Activated naive CD4-positive, alpha-beta T cell treated with anti-CD3 and anti-CD28 coated beads, Interleukin-2, amount 50 U/mL, for 16 hours (primary cell): ENCODE data around the gene MED27.
"Not testable (repeated sequence)": the region's sequence is repeated elsewhere in the genome, so short reads cannot be mapped to it uniquely, and the experiment has no call there.

Source experiments
- DNase-seq: peaks from one replicate; pipeline ENCODE4 v3.0.0-alpha.2; 2020

MED27 gene

GRCh38 chr9:132074736-132075135 lies 4.9 kb downstream of the MED27 start:
- DNase-seq, result no peak

GRCh38 chr9:132071847-132072507 lies 7.7 kb downstream of the MED27 start:
- no peak for DNase-seq

DNA sequence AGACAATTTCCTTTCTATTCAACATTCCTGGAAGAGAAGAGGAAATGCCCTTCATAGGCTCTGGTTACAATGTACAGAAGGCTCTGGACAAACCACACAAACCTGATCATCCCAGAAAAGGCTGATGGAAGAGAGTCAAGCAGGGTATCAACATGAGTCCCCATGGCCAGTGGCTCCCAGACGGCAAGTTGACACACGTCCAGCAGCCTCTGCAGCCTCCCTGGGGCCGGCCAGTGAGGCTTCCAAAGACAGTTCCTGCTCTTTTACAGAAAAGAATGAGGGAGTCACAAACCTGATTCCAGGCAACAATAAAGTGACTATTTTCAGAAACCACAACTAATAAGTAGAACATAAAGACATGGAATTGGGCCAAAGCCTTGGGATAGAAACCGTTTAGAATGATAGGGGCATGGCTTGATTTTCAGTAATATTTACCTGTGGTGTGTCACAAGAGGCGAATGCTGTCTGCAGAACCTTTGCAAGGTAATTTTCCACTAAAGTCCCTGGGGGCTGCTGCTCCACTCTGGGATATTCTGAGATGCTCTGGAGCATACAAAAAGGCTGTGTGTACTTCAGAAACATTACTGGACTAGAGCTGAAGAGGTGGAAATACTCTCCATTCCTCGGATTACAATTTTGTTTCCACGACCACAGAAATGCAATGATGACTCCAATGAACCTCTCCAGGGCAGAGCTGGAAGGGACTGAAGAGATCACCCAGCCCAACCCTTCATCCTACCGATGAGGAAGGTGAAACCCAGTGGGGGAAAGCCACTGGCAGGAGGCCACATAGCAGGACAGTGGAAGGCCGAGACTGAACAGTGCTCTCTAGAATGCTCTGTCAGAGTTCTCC lies 10.4 kb downstream of the MED27 start:
- DNase-seq, result no peak

DNA sequence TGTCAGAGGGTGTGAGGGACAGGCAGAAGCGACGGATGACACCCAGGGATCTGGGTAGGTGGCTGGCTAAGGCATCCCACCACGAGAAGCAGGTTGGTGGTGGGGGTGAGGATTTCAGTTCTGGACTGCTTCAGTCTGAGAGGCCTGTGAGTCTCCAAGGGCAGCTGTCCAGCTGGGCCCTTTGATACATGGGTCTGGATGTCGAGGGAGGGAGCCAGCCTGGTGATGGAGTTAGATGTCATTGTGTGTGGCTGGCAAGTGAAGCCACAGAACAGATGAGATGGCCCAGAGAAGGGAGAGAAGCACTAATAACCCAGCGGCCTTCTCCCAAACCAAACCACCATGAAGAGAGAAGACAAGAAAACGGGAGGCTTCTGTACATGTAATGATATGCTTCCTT lies 11.1 kb downstream of the MED27 start:
- DNase-seq, result no peak

- no peak for DNase-seq
Observed at GRCh38 chr9:132066511-132066910, 13.2 kb downstream of the MED27 start.

DNA sequence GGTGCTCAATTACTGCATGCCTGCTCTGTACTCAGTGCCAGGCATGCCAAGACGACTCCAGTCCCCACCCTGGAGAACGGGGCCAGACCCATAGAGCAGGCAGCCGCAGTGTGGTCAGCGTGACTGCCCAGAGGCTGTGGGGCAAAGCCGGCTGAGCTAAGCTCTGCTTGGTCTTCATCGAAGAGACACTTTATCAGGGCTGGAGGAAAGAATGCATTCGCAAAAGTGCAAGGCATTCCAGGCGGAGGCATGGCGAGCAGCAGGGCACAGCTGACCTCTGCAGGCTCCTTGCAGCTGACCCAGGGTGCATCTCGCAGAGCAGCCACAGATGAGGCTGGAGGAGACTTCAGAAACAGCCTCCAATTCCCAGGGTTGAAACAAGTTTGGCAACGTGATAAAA lies 13.6 kb downstream of the MED27 start:
- DNase-seq, result no peak

GRCh38 chr9:132063281-132063680 lies 16.4 kb downstream of the MED27 start:
- DNase-seq, result no peak

DNA sequence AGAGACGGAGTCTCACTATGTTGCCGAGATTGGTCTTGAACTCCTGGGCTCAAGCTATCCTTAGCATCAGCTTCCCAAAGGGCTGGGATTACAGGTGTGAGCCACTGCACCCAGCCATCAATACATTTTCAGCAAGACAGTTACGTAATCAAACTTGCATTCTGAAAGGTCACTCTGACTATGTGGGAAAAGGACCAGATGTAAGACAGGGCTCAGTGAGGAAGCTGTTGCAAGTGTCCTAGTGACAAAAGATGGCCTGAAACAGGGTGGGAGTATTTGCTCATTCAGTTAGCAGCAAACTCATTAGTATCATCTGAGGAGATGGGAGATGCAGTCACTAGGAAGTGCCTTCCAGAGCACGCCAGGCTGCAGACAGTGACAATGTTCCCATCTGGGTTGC lies 16.9 kb downstream of the MED27 start:
- no peak for DNase-seq

DNA sequence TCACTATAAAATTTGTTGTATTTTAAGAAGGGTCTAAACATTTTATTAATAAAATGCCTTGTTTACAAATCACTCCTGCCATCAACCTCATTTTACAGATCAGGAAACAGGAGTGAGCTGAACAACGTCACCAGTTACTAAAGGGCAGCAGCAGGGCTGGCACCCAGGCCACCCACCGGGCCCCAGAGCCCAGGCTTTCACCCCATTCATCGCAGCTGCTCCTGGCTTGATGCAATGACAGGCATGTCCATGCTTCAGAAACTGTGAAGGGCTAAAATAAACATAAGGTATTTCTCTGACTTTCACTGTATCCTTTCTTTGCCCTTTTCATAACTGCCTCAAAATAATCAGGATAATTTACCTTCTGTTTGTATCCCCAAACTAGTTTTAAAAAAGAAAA lies 18.1 kb downstream of the MED27 start:
- no peak for DNase-seq

DNA sequence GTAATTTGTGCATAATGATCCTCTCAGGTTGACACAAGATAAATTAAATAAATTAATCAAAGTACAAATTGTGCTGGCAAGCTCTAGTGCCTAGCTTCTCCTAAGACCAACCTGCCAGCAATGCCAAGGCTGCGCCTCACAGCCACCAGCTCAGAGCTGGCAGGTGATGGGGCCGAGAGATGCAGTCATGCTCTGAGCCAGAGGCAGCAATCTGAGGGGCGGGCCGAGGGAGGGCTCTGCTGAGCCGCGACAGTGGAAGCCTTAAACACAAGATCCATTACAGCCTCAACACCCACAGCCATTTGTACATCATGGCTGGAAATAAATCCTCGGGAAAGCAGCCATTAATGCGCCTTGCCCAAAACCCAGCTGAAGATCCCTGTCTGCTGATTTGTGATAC lies 20.3 kb downstream of the MED27 start:
- DNase-seq, result no peak

DNA sequence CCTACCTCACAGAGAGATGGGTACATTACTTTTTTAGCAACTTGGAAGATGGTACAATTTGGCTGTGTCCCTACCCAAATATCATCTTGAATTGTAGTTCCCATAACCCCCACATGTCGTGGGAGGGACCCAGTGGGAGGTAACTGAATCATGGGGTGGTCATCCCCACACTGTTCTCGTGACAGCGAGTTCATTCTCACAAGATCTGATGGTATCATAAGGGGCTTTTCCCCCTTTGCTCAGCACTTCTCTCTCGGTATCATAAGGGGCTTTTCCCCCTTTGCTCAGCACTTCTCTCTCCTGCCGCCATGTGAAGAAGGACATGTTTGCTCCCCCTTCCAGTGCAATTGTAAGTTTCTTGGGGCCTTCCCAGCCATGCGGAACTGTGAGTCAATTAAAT lies 21.4 kb downstream of the MED27 start:
- DNase-seq, result not testable (repeated sequence)

DNA sequence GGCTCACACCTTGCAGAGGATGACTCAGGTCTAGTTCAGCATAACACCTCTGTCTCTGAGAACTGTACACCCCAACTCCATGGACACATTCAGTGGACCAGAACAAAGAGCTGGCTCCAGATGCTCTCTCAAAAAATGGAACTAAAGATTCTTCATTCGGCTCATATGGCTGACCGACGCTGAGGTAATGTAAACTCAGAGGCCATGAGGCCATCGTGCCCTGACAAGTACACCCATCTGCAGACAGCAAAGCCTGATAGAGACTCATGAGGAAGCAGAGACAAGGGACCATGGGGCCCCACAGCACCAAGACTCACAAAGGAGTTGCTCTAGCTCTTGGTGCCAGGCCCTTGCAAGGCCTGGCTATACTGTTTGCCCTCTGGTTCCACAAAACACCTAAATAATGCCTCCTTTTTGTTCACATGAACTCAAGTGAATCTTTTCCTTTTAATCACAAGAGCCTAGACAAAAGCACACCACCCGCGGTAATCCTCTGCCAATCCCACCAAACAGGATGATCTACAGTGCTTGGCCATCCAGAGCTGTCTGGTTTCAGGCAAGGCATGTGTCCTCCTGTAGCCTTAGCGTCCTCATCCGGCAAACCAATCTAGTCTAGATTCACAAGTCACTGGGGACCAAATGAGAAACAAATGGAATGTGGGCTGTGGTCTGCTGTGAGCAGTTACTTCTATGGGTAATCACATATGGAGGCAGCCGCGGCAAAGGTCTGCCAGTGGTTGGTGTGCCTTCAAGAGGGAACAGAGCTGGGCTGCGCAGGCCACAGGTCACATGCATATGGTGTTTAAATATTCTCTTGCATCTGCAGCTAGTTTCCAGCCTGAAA lies 22.7 kb downstream of the MED27 start:
- DNase-seq, result no peak

- DNase-seq, result no peak
Observed at GRCh38 chr9:132055756-132056155, 23.9 kb downstream of the MED27 start.

DNA sequence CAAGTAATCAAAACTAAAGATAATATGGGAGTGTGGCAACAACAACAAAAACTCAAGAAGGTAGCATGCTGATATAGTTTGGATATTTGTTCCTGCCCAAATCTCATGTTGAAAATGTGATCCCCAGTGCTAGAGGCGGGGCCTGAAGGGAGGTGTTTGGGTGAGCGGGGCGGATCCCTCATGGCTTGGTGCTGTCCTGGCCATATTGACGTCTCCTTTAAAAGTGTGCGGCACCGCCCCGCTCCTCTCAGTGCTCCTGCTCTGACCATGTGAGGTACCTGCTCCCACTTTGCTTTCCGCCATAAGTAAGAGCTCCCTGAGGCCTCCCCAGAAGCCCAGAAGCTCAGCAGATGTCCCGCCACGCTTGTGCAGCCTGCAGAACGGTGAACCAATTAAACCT lies 25.6 kb downstream of the MED27 start:
- no peak for DNase-seq

GRCh38 chr9:132049900-132050299 lies 29.8 kb downstream of the MED27 start:
- no peak for DNase-seq

DNA sequence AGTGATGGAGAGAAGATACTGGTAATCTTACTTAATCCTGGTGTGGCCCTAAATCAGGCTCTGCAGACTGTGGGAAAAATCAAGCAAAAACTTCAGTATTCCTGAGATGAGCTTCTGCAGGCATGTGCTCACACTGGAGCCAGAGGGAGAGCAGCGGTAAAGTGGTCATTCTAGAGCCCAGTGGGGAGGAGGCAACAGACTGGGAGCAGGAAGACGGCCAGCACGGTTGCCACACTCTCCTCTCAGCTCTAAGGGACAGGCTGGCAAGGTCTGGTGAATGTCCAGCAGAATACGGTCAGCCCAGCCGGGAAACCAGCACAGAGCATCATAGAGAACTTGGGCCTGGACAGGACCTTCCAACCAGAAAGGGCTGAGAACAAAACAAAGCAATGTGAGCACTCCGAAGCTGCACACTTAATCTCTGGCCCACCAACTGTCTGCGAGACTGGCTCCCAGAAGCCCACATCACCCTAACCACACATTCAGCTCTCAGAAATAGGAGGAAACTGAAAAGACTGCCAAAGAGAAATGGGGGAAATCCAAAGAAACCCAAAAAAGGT lies 30.3 kb downstream of the MED27 start:
- DNase-seq, result no peak

- no peak for DNase-seq
Observed at GRCh38 chr9:132048201-132048600, 31.5 kb downstream of the MED27 start.

GRCh38 chr9:132046456-132046855 lies 33.2 kb downstream of the MED27 start:
- no peak for DNase-seq

DNA sequence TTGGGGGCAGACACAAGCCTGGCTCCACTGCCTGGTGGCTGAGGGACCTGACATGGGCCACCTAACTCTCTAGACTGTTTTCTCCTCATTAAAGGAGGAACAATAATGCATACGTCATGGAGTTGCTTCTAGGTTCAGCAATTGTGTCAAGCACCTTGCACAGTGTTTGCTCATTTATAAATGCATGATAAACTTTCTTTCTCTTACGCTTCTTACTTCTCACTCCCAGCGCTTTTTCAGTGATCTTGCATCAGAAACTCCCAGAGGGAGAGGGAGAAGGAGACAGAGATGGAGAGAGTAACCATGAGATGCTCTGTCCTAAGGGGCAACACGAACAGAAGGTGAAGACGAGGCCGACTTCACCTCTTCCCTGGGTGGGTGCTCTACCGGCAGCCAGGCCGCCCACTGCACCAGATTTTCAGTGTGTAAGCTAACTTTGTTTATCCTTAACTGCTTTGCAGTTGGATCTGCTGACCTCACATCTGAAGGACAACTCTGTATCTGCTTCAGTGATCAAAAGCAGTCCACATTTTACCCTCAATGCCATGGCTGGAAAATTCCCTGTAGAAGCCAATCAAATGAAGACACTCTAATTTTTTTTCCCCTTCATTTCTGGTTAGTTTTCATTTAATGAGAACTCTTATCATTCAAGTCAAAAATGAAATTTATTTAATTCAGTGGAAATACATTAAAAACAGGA lies 35.3 kb downstream of the MED27 start:
- DNase-seq, result no peak

DNA sequence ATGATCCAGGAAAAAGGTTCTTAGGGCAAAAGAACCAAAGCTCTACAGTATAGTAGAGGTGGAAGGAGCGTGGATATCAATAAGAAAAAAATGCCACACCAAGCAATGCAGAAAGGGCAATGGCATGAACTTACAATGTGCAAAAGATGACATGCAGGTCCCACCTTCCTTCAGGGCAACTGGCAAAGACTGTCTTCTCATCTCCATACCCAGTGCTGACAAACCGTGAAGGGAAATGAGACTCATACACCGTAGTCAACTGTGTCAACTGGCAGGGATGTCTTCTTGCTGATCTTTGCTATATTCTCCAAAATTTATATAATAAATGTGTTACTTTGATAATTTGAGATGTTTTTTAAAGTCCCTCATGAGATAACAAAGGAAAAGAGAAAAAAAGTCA lies 36.0 kb downstream of the MED27 start:
- DNase-seq, result no peak

DNA sequence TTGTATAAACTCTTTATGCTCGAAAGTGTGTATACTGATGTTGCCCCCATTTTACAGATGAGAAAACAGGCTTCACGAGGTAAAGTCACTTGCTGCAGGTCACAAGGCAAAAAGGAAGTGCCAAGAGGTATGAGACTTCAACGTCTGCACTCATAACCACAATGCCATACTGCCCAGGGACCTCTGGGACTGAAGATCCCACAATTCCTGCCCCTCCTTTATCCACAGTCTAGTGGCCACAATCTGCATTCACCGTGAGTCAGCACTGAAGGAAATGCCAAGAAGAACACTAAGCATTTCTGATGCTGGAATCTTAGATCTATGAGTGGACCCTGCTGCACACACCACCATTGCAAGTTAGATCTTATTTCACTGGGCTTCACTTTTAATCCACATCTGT lies 37.3 kb downstream of the MED27 start:
- no peak for DNase-seq

DNA sequence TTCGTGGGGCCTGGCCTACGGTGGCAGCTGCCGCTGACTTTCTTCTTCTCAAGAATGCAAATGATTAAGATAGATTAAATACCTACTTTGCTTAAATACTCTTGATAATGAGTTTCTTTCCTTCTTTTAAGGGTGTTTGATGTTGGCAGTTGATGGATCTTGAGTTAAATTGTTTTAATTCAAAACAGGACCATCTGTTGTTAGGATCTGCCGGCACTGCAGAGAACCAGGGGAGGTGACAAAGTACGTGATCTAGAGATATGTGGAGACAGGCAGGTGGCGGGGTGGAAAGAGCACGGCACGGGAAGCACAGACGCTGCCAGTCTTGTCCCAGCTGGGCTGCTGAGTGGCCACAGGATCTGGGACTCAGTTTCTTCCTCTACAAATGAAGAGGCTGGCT lies 37.9 kb downstream of the MED27 start:
- no peak for DNase-seq

DNA sequence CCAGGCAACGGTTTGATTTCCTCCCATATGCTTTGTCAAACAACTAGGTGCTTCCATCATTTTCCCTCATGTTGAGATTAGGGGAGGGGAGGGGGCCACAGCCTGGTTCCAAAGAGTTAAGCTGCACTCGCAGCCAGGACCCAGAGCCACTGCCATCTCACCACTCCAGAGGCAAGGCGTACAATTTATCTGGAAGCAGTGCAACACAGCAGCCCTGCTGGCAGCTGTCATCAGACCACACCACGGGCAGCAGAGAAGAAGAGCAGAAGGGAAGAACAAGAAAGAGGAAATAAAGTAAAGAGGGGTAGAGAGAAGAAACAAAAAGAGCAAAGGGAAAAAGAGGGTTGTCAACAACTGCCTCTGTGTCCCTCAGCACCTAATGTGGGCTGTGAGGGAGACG lies 38.9 kb downstream of the MED27 start:
- no peak for DNase-seq
